Adrenal gland (tissue), 12 donors: Measurements from ENCODE around the gene DAZAP1. TPM values are rescaled to one million over a fixed set of nuclear protein-coding genes. Genes with fewer than 3 reads are reported as not detected.
A peak's percentile ranks its signal among the peaks of the same experiment; 100 is the strongest.

Experiments
- DNase-seq, 7 donors: peaks; one replicate each; pipeline ENCODE4 v3.0.0-alpha.2; 2019 to 2020
- H3K27ac ChIP-seq, 5 donors: fragments of 200-600 bp; sonication (generic) in 4 of 5; 1 replicate in 3 of 5; 2 replicates in 2 of 5; pipeline versions ENCODE4 v1.5.1 to v1.8.0; 2016 to 2020; ENCODE audit warnings: mild to moderate bottlenecking in 1 of 5
- H3K27me3 ChIP-seq: fragments of 200-600 bp; 2 replicates; pipeline ENCODE4 v1.8.0; 2021
- H3K36me3 ChIP-seq, 2 donors: fragments of 200-600 bp; replicated peaks in 1 of 2; 1 replicate in 1 of 2; 2 replicates in 1 of 2; pipeline versions ENCODE4 v1.5.1 to v1.8.0; 2018 to 2022
- H3K4me1 ChIP-seq, 2 donors: fragments of 200-600 bp; replicated peaks in 1 of 2; 1 replicate in 1 of 2; 2 replicates in 1 of 2; pipeline versions ENCODE4 v1.5.1 to v1.8.0; 2018 to 2021
- H3K4me3 ChIP-seq, 4 donors: fragments of 200-600 bp; sonication (generic) in 3 of 4; one replicate each; pipeline ENCODE4 v1.5.1; 2016 to 2018
- H3K9me3 ChIP-seq, 3 donors: fragments of 200-600 bp; sonication (generic) in 1 of 3; replicated peaks in 1 of 3; 1 replicate in 2 of 3; 2 replicates in 1 of 3; pipeline versions ENCODE4 v1.5.1 to v1.8.0; 2016 to 2021
- POLR2A ChIP-seq, 2 donors: fragments of 450-650 bp; IDR thresholded peaks; one replicate each; pipeline ENCODE4 v1.6.1; 2017; ENCODE audit warnings: antibody characterized with exemption in 2 of 2, mild to moderate bottlenecking in 2 of 2, moderate library complexity in 1 of 2
- WGBS, 4 donors: extraction: QIAGEN DNeasy Blood & Tissue Kit in 2 of 4; methylation state at CpG; one replicate each; pipeline versions ENCODE4 v1.1.5 to v1.1.7; 2013 to 2017; 5-methylcytosine and 5-hydroxymethylcytosine counted together
- intact Hi-C, 2 donors: fragments of 100-400 bp; cut with DNase I; formaldehyde crosslinking; loops; one replicate each; pipeline versions ENCODE4 v1.14.1 to v1.15.0; 2022 to 2023
- polyA plus RNA-seq, 3 donors: library from polyadenylated mRNA; stranded (reverse); fragments of 200-250 nt in 2 of 3; fragments of 350-450 nt in 1 of 3; fragmentation: Illumina TruSeq in 1 of 3; extraction: RNeasy Lipid Tissue Mini Kit (QIAGEN cat#74804) in 1 of 3; gene quantifications; one replicate each; pipeline ENCODE4 v1.2.3, GENCODE V29; 2013 to 2014
- total RNA-seq, 9 donors: library from RNA; depleted of rRNA in 4 of 9; stranded (reverse); fragments of >200 nt in 4 of 9; fragments of 120-200 nt in 1 of 9; fragmentation: NEBNext Ultra II Directional in 1 of 9; extraction: Animal tissue kit (Norgen Biotek cat#: 25700) in 1 of 9; gene quantifications; one replicate each; pipeline versions ENCODE4 v1.1.0 to v1.2.4, GENCODE V29; 2013 to 2023
- TF ChIP-seq, protein P1 (sequence below), 6 experiments: fragments of 450-650 bp in 4 of 6; fragments of 200-600 bp in 2 of 6; sonication (generic) in 1 of 6; IDR thresholded peaks; 1 replicate in 5 of 6; 2 replicates in 1 of 6; pipeline versions ENCODE4 v1.5.1 to v1.8.0; 2016 to 2021; ENCODE audit warnings: antibody characterized with exemption in 6 of 6, mild to moderate bottlenecking in 2 of 6, moderate library complexity in 1 of 6
- donor health status: healthy with polysubstance abuse.
- donor health status: Bipolar disorder and iron deficiency.
- donor health status: DM: yes; HTN: yes; CAD: no.
- donor health status: DM: no; HTN: no; CAD: no.
- donor health status: DM: no; HTN: no; CAD: no.
- donor health status: DM: yes; HTN: yes; CAD: no.

The DAZAP1 gene
- total and polyA plus RNA-seq, 12 donors, result 11.5 to 117 (median 53.1) TPM

DNA sequence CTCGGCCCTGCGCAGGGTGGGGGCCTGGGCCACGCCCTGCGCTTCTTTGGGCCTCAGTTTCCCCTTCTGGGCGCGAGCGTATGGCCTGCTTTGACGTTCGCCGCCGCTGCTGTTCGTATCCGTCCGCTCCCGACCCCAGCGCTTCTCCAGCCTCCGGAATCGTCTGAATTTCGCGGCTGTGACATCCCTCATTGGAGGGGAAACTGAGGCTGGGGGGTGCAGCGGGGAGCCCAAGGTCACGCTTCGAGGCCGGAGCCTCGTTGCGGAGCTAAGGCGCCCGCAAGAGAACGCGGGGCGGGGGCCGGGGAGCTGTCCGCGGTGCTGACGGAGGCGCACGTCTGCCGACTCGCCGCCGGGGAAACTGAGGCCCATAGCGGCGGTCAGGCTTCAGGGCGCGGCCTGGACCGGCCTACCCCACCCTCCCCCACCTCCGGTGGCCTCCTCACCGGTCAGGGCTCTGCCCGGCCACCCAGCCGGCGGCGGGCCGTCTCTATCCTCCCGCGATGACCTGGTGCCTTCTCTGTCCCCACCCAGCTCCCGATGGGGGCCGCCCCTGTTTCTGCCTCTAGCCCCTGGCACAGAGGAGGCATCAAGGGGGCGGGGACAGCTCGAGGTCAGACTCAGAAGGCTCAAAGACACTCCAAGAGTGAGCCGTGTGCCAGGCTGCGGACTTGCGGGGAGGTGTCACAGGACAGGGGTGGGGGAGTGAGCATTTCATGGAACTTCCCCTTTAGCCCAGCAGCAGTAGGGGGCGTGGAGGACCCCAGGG is 39.5 kb downstream of the DAZAP1 start:
- H3K27me3 ChIP-seq, result peaks cover 54% of the 10 kb centered on the region

DNA sequence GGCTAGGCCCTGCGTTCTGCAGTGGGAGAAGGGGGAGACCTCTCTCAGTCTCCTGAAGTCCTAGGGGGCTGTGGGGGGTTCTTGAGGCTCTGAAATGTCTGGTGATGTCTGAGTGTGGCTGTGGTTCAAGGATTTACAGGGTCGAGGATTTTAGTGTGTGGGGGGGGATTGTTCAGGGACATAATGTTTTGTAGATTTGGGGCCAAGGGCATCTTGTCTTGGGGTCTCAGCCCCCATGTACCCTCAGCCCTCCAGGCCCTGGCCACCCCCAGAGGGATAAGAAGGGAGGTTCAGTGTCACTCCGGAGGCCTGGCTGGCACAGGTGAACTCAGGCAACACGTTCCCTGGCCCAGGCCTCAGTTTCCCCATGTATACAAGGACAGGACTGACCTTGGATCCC is 40.1 kb downstream of the DAZAP1 start:
- H3K36me3 ChIP-seq, result peaks cover 0 to 4% of the 10 kb centered on the region in 2 donors
- intact Hi-C loops, result loop anchor here in 1 of 2 donors (10.0 kb wide), 1 partner anchor 133 kb away; no protein-coding TSS in a partner anchor
- no peaks in the 10 kb centered on the region for H3K9me3 ChIP-seq

More for the DNA sequence above, 39.5 kb downstream of the DAZAP1 start:
- no peak for TF ChIP-seq POLR2A (IDR thresholded peaks at IDR 0.05)
- TF ChIP-seq, protein P1, sequence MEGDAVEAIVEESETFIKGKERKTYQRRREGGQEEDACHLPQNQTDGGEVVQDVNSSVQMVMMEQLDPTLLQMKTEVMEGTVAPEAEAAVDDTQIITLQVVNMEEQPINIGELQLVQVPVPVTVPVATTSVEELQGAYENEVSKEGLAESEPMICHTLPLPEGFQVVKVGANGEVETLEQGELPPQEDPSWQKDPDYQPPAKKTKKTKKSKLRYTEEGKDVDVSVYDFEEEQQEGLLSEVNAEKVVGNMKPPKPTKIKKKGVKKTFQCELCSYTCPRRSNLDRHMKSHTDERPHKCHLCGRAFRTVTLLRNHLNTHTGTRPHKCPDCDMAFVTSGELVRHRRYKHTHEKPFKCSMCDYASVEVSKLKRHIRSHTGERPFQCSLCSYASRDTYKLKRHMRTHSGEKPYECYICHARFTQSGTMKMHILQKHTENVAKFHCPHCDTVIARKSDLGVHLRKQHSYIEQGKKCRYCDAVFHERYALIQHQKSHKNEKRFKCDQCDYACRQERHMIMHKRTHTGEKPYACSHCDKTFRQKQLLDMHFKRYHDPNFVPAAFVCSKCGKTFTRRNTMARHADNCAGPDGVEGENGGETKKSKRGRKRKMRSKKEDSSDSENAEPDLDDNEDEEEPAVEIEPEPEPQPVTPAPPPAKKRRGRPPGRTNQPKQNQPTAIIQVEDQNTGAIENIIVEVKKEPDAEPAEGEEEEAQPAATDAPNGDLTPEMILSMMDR (IDR thresholded peaks at IDR 0.05), result no peak
- peak overlapping the region in 1 of 5 donors; percentile 22 for H3K27ac ChIP-seq
- no peak overlapping the region for H3K4me3 ChIP-seq
- no peaks in the 10 kb centered on the region for H3K9me3 ChIP-seq
- peaks cover 0 to 9% of the 10 kb centered on the region in 2 donors for H3K36me3 ChIP-seq
- WGBS, 4 donors, result 3 to 6% (median 5%) methylated on average over 6 to 63 of the region's 63 CpGs
- peaks cover 5 to 26% of the 10 kb centered on the region in 2 donors for H3K4me1 ChIP-seq
- DNase-seq, result no peak
- intact Hi-C loops, result loop anchor here in 1 of 2 donors (10.0 kb wide), 1 partner anchor 132 kb away; no protein-coding TSS in a partner anchor

DNA sequence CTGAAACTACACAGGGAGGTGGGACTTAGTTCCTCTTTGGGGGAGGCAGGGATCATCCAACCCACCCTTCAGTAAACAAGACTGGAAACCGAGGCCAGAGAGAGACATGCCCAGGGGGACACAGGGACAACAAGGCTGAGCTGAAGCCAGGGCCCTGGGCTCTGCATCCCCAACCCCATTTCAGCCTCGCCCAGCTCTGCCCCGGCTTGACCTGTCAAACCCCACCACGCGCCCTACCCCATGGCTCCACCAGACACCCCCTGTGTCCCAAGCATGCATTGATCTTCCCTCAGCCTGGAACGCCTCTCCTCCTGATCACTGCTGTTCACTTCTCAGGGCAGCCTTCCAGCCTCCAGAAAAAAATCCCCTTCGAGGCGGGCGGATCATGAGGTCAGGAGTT is 40.6 kb downstream of the DAZAP1 start:
- H3K27ac ChIP-seq, result no peak overlapping the region
- peaks cover 64% of the 10 kb centered on the region for H3K27me3 ChIP-seq
- no peak overlapping the region for H3K4me3 ChIP-seq
- TF ChIP-seq, protein P1 (IDR thresholded peaks at IDR 0.05), result no peak
- no peak for TF ChIP-seq POLR2A (IDR thresholded peaks at IDR 0.05)
- 84 to 90% (median 86%) methylated on average over 7 to 9 of the region's 9 CpGs for WGBS, 4 donors
- no peaks in the 10 kb centered on the region for H3K36me3 ChIP-seq
- intact Hi-C loops, result loop anchor here in 1 of 2 donors (10.0 kb wide), 1 partner anchor 133 kb away; no protein-coding TSS in a partner anchor
- no peak for DNase-seq
- no peaks in the 10 kb centered on the region for H3K9me3 ChIP-seq
- peaks cover 5 to 26% of the 10 kb centered on the region in 2 donors for H3K4me1 ChIP-seq

More for the DNA sequence above, 40.1 kb downstream of the DAZAP1 start:
- no peak for TF ChIP-seq POLR2A (IDR thresholded peaks at IDR 0.05)
- TF ChIP-seq, protein P1 (IDR thresholded peaks at IDR 0.05), result no peak
- no peak for DNase-seq
- no peak overlapping the region for H3K4me3 ChIP-seq
- H3K4me1 ChIP-seq, result peaks cover 5 to 26% of the 10 kb centered on the region in 2 donors
- H3K27me3 ChIP-seq, result peaks cover 59% of the 10 kb centered on the region
- 0 to 22% (median 20%) methylated on average over 2 to 4 of the region's 4 CpGs for WGBS, 4 donors
- H3K27ac ChIP-seq, result no peak overlapping the region
